K562 (cell line): ENCODE data around the gene HSBP1L1.

ENCODE experiments used
- CBFB ChIP-seq: sonication (generic); formaldehyde crosslinking; IDR thresholded peaks from 2 replicates; pipeline ENCODE4 v1.4.0; 2020; ENCODE audit warnings: mild to moderate bottlenecking, missing genetic modification reagents
- CREB3 ChIP-seq: fragments of 450-650 bp; conservative IDR thresholded peaks from 2 replicates; pipeline ENCODE4 v1.6.1; 2016; ENCODE audit warnings: missing genetic modification characterization, low read depth, mild to moderate bottlenecking, missing compliant biosample characterization, moderate library complexity
- CTCF ChIP-seq, 3 experiments: IDR thresholded peaks in 2 of 3; conservative IDR thresholded peaks in 1 of 3; 2 replicates each; pipeline ENCODE4 v1.5.1; 2011 to 2012; ENCODE audit warnings: low read length in 3 of 3, mild to moderate bottlenecking in 3 of 3, control low read depth in 2 of 3, improper control_type of control experiment in 1 of 3, inconsistent platforms in 1 of 3, low read depth in 1 of 3, mixed read lengths in 1 of 3, moderate library complexity in 1 of 3; ENCODE audit not compliant: insufficient read depth in 2 of 3
- ELF2 ChIP-seq: fragments of 250-450 bp; sonication (Bioruptor Pico); IDR thresholded peaks from 2 replicates; pipeline ENCODE4 v1.5.0; 2021; ENCODE audit warnings: mild to moderate bottlenecking
- EZH2 ChIP-seq: IDR thresholded peaks from 2 replicates; pipeline ENCODE4 v1.6.1; 2012; ENCODE audit warnings: low read depth, mild to moderate bottlenecking, inconsistent platforms, low read length, borderline replicate concordance
- FOXJ3 ChIP-seq: sonication (generic); formaldehyde crosslinking; IDR thresholded peaks from 2 replicates; pipeline ENCODE4 v1.4.0; 2020; ENCODE audit warnings: mild to moderate bottlenecking, missing genetic modification reagents
- HNRNPUL1 ChIP-seq: fragments of 200-400 bp; formaldehyde crosslinking; IDR thresholded peaks from 2 replicates; pipeline ENCODE4 v1.6.1; 2017; ENCODE audit warnings: low read length
- MEF2A ChIP-seq: IDR thresholded peaks from 2 replicates; pipeline ENCODE4 v1.6.1; 2011; ENCODE audit warnings: low read depth, mild to moderate bottlenecking, low read length, moderate library complexity; ENCODE audit not compliant: control insufficient read depth
- NFE2L1 ChIP-seq: fragments of 450-650 bp; IDR thresholded peaks from 2 replicates; pipeline ENCODE4 v1.6.1; 2016; ENCODE audit warnings: missing genetic modification characterization, low read depth, mild to moderate bottlenecking, missing compliant biosample characterization, moderate library complexity, borderline replicate concordance

- TF ChIP-seq ELF2 (CRISPR knock-in tag) (no peak), CBFB (no peak), EZH2 (no peak), NFE2L1 (tag) (no peak), CTCF (IDR thresholded peaks at IDR 0.05 in 2 of 3, conservative IDR thresholded peaks at IDR 0.05 in 1 of 3; ENCODE audit: insufficient read depth in 2 of 3, low read depth in 1 of 3, low read length in 3 of 3) (no peak), CREB3 (tag) (no peak), MEF2A (no peak), HNRNPUL1 (no peak), FOXJ3 (CRISPR knock-in tag) (no peak)
Observed at GRCh38 chr18:79963658-79964329, 649 bp upstream of the HSBP1L1 start.
